GM23248 (cell line): ENCODE data around the gene TMCC1.

Source experiments
- EZH2 ChIP-seq: fragments of 200-600 bp; sonication (generic); IDR thresholded peaks from 2 replicates; pipeline ENCODE4 v1.6.1; 2018; ENCODE audit warnings: antibody characterized with exemption, mild to moderate bottlenecking; ENCODE audit not compliant: insufficient read depth, poor library complexity, severe bottlenecking
- EZH2phosphoT487 ChIP-seq: fragments of 200-600 bp; sonication (generic); IDR thresholded peaks from 2 replicates; pipeline ENCODE4 v1.6.1; 2018; ENCODE audit warnings: antibody characterized with exemption, moderate library complexity, mild to moderate bottlenecking, low read depth; ENCODE audit not compliant: insufficient read depth

DNA sequence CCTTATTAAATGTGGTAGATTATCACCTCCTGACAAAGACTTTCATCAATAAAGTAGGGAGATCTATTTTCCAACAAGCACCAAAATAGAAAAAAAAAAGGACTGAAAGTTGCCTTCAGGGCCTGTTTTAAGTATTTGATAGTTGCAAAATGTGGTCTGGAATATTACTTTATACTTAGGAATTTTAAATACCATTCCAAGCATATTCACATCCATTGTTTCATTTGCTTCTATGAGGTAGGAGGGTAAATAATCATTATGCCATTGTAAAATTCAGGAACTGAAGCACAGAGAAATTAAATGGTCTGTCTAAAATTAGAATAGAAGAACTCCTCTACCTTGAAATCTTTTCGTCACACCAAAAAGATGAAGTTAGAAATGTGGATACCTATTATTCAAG, 110.0 kb downstream of the TMCC1 start:
- no peak for TF ChIP-seq EZH2
- TF ChIP-seq EZH2phosphoT487, result no peak
